H1 (cell line): Measurements from ENCODE around the gene DYDC2. TPM values are rescaled to one million over a fixed set of nuclear protein-coding genes. Genes with fewer than 3 reads are reported as not detected.

ENCODE experiments used
- CTCF ChIA-PET: fragments of 300-600 bp; sonication (Branson Sonifier 250); formaldehyde crosslinking; loops from one replicate; lab custom pipeline; 2021; ENCODE audit not compliant: partially characterized antibody; lab: Charles Lee
- POLR2A ChIA-PET: fragments of 300-600 bp; sonication (Branson Sonifier 250); formaldehyde crosslinking; loops from one replicate; lab custom pipeline; 2021; ENCODE audit warnings: inconsistent platforms; ENCODE audit not compliant: partially characterized antibody; lab: Charles Lee
- DNase-seq, 2 experiments: peaks; one replicate each; pipeline versions ENCODE4 v3.0.0 to v3.0.0-alpha.2; 2010 to 2022; ENCODE audit warnings: low spot score in 2 of 2, low read depth in 1 of 2, mixed read lengths in 1 of 2
- FAIRE-seq: peaks from 2 replicates; lab custom pipeline; 2011; peaks lifted over from hg19 to GRCh38; lab: Jason Lieb, UNC
- H2AFZ ChIP-seq: 2 replicates; pipeline ENCODE4 v1.8.1; 2012; ENCODE audit warnings: low read length, inconsistent platforms
- H2AK5ac ChIP-seq: 2 replicates; pipeline ENCODE4 v1.6.1; 2013; ENCODE audit warnings: low read depth, low read length
- H2BK120ac ChIP-seq: replicated peaks from 2 replicates; pipeline ENCODE3; 2013; ENCODE audit warnings: low read depth, low read length, inconsistent platforms
- H2BK12ac ChIP-seq: 2 replicates; pipeline ENCODE4 v1.6.1; 2013; ENCODE audit warnings: low read depth, low read length
- H2BK15ac ChIP-seq: 2 replicates; pipeline ENCODE4 v1.6.1; 2013; ENCODE audit warnings: low read length
- H2BK20ac ChIP-seq: 2 replicates; pipeline ENCODE4 v1.6.1; 2013; ENCODE audit warnings: low read length
- H2BK5ac ChIP-seq: 2 replicates; pipeline ENCODE4 v1.6.1; 2013; ENCODE audit warnings: low read depth, low read length
- H3K14ac ChIP-seq: 2 replicates; pipeline ENCODE4 v1.6.1; 2013; ENCODE audit warnings: inconsistent platforms; ENCODE audit not compliant: insufficient read length
- H3K18ac ChIP-seq: 2 replicates; pipeline ENCODE4 v1.6.1; 2013; ENCODE audit warnings: low read length; ENCODE audit errors: extremely low read depth
- H3K23ac ChIP-seq: 2 replicates; pipeline ENCODE4 v1.6.1; 2013; ENCODE audit warnings: inconsistent platforms; ENCODE audit not compliant: insufficient read length
- H3K23me2 ChIP-seq: 2 replicates; pipeline ENCODE4 v1.6.1; 2013; ENCODE audit warnings: low read depth, low read length
- H3K27ac ChIP-seq: 2 replicates; pipeline ENCODE4 v1.6.1; 2011; ENCODE audit warnings: low read depth, low read length, inconsistent platforms
- H3K27me3 ChIP-seq, 4 experiments: replicated peaks in 1 of 4; 1 replicate in 1 of 4; 2 replicates in 3 of 4; pipeline versions ENCODE4 v1.6.1 to v1.8.1; 2011 to 2013; ENCODE audit warnings: low read length in 3 of 4, mild to moderate bottlenecking in 3 of 4, inconsistent platforms in 2 of 4, mixed read lengths in 2 of 4, moderate library complexity in 1 of 4; ENCODE audit not compliant: control insufficient read depth in 3 of 4, insufficient read depth in 3 of 4; ENCODE audit errors: extremely low read depth in 1 of 4
- H3K36me3 ChIP-seq, 4 experiments: 2 replicates each; pipeline versions ENCODE4 v1.6.1 to v1.8.1; 2011 to 2013; ENCODE audit warnings: mild to moderate bottlenecking in 4 of 4, low read length in 3 of 4, moderate library complexity in 2 of 4, control low read depth in 1 of 4, inconsistent platforms in 1 of 4; ENCODE audit not compliant: insufficient read depth in 4 of 4, control insufficient read depth in 2 of 4
- H3K4ac ChIP-seq: replicated peaks from 2 replicates; pipeline ENCODE3; 2013; ENCODE audit warnings: low read length, low read depth, mixed read lengths, inconsistent platforms; ENCODE audit not compliant: insufficient read length
- H3K4me1 ChIP-seq, 4 experiments: replicated peaks in 1 of 4; 1 replicate in 1 of 4; 2 replicates in 3 of 4; pipeline versions ENCODE4 v1.6.1 to v1.8.1; 2011 to 2013; ENCODE audit warnings: low read length in 3 of 4, inconsistent platforms in 2 of 4, mixed read lengths in 1 of 4; ENCODE audit not compliant: insufficient read depth in 4 of 4, control insufficient read depth in 3 of 4
- H3K4me2 ChIP-seq, 2 experiments: 2 replicates each; pipeline versions ENCODE4 v1.6.1 to v1.8.1; 2011 to 2013; ENCODE audit warnings: low read depth in 2 of 2, low read length in 2 of 2, control low read depth in 1 of 2, inconsistent platforms in 1 of 2, mild to moderate bottlenecking in 1 of 2; ENCODE audit not compliant: insufficient read depth in 1 of 2
- H3K4me3 ChIP-seq, 4 experiments: fragments of 200-600, 300-600 bp in 1 of 4; sonication (generic), shearing (Covaris generic), sonication (Bioruptor Twin) in 1 of 4; 2 replicates each; pipeline versions ENCODE4 v1.5.1 to v1.8.1; 2011 to 2016; ENCODE audit warnings: low read length in 4 of 4, low read depth in 3 of 4, control low read depth in 2 of 4, inconsistent platforms in 2 of 4, mild to moderate bottlenecking in 2 of 4, mixed read lengths in 1 of 4, moderate library complexity in 1 of 4; ENCODE audit not compliant: insufficient read depth in 2 of 4; ENCODE audit errors: extremely low read depth in 1 of 4
- H3K56ac ChIP-seq: replicated peaks from 2 replicates; pipeline ENCODE3; 2013; ENCODE audit warnings: low read depth, mild to moderate bottlenecking, mixed read lengths, low read length, inconsistent platforms; ENCODE audit not compliant: insufficient read length
- H3K79me1 ChIP-seq: 2 replicates; pipeline ENCODE4 v1.6.1; 2013; ENCODE audit warnings: low read depth, low read length, control low read depth
- H3K79me2 ChIP-seq, 2 experiments: 2 replicates each; pipeline versions ENCODE4 v1.6.1 to v1.8.1; 2012 to 2013; ENCODE audit warnings: low read length in 2 of 2, mild to moderate bottlenecking in 2 of 2, inconsistent platforms in 1 of 2; ENCODE audit not compliant: insufficient read depth in 2 of 2, control insufficient read depth in 1 of 2
- H3K9ac ChIP-seq, 4 experiments: replicated peaks in 1 of 4; 1 replicate in 1 of 4; 2 replicates in 3 of 4; pipeline versions ENCODE4 v1.6.1 to v1.8.1; 2011 to 2013; ENCODE audit warnings: low read depth in 3 of 4, low read length in 3 of 4, control low read depth in 2 of 4, mild to moderate bottlenecking in 2 of 4, moderate library complexity in 2 of 4, inconsistent platforms in 1 of 4; ENCODE audit errors: extremely low read depth in 1 of 4
- H3K9me3 ChIP-seq, 2 experiments: 2 replicates each; pipeline versions ENCODE4 v1.6.1 to v1.8.1; 2012 to 2013; ENCODE audit warnings: mild to moderate bottlenecking in 2 of 2, moderate library complexity in 2 of 2, control low read depth in 1 of 2, inconsistent platforms in 1 of 2, low read depth in 1 of 2, low read length in 1 of 2, mixed read lengths in 1 of 2; ENCODE audit not compliant: insufficient read depth in 2 of 2
- H4K20me1 ChIP-seq, 2 experiments: replicated peaks in 1 of 2; 2 replicates each; pipeline versions ENCODE3 to v1.8.1; 2011 to 2013; ENCODE audit warnings: inconsistent platforms in 2 of 2, low read length in 2 of 2, mild to moderate bottlenecking in 1 of 2; ENCODE audit not compliant: insufficient read depth in 2 of 2, control insufficient read depth in 1 of 2
- H4K5ac ChIP-seq: 2 replicates; pipeline ENCODE4 v1.6.1; 2013; ENCODE audit warnings: low read length, low read depth, mixed read lengths, inconsistent platforms; ENCODE audit not compliant: insufficient read length
- H4K8ac ChIP-seq: 2 replicates; pipeline ENCODE4 v1.8.0; 2013; ENCODE audit warnings: mild to moderate bottlenecking, moderate library complexity, low read length, inconsistent platforms; ENCODE audit not compliant: insufficient read depth; ENCODE audit errors: extremely low read depth
- H4K91ac ChIP-seq: replicated peaks from 2 replicates; pipeline ENCODE3; 2013; ENCODE audit warnings: low read length, mixed read lengths, inconsistent platforms; ENCODE audit not compliant: insufficient read length
- ASH2L ChIP-seq: fragments of 200-600, 300-600 bp; sonication (generic); IDR thresholded peaks from one replicate; pipeline ENCODE4 v1.7.1; 2017; ENCODE audit warnings: low read length
- BCL11A ChIP-seq, 2 experiments: IDR thresholded peaks; one replicate each; pipeline ENCODE4 v1.6.1; 2011; ENCODE audit warnings: low read depth in 2 of 2, low read length in 2 of 2, mild to moderate bottlenecking in 2 of 2
- BRCA1 ChIP-seq: IDR thresholded peaks from 2 replicates; pipeline ENCODE4 v1.6.1; 2012; ENCODE audit warnings: low read depth, low read length, improper control_type of control experiment
- CBX5 ChIP-seq: fragments of 300-800, 300-1000 bp; sonication (generic); IDR thresholded peaks from 2 replicates; pipeline ENCODE4 v1.7.1; 2016; ENCODE audit warnings: antibody characterized with exemption, low read length, low read depth
- EP300 ChIP-seq, 2 experiments: IDR thresholded peaks; 1 replicate in 1 of 2; 2 replicates in 1 of 2; pipeline ENCODE4 v1.6.1; 2011 to 2012; ENCODE audit warnings: low read depth in 2 of 2, low read length in 2 of 2, mild to moderate bottlenecking in 2 of 2, borderline replicate concordance in 1 of 2, inconsistent platforms in 1 of 2, moderate library complexity in 1 of 2
- HDAC6 ChIP-seq: IDR thresholded peaks from one replicate; pipeline ENCODE4 v1.7.1; 2012; ENCODE audit warnings: low read depth, mild to moderate bottlenecking, inconsistent platforms, low read length, moderate library complexity
- KDM4A ChIP-seq: IDR thresholded peaks from one replicate; pipeline ENCODE4 v1.7.1; 2012; ENCODE audit warnings: low read depth, mild to moderate bottlenecking, moderate library complexity, low read length, inconsistent platforms; ENCODE audit not compliant: severe bottlenecking
- NRF1 ChIP-seq: IDR thresholded peaks from 2 replicates; pipeline ENCODE4 v1.6.1; 2011; ENCODE audit warnings: mild to moderate bottlenecking, low read depth, low read length, improper control_type of control experiment
- PHF8 ChIP-seq: fragments of 200-600 bp; sonication (generic); conservative IDR thresholded peaks from 2 replicates; pipeline ENCODE4 v1.7.1; 2012; ENCODE audit warnings: low read depth, mild to moderate bottlenecking, inconsistent platforms, low read length, moderate library complexity
- POU5F1 ChIP-seq: IDR thresholded peaks from 2 replicates; pipeline ENCODE4 v1.6.1; 2011; ENCODE audit warnings: low read depth, mild to moderate bottlenecking, low read length, moderate library complexity
- RFX5 ChIP-seq: IDR thresholded peaks from 2 replicates; pipeline ENCODE4 v1.6.1; 2011; ENCODE audit warnings: low read depth, low read length, improper control_type of control experiment, borderline replicate concordance
- SAP30 ChIP-seq: fragments of 300-600 bp; sonication (generic); IDR thresholded peaks from 2 replicates; pipeline ENCODE4 v1.7.1; 2012; ENCODE audit warnings: low read length, moderate library complexity, mild to moderate bottlenecking, inconsistent platforms; ENCODE audit not compliant: insufficient read depth, insufficient replicate concordance
- SP4 ChIP-seq: IDR thresholded peaks from 2 replicates; pipeline ENCODE4 v1.6.1; 2012; ENCODE audit warnings: low read length, inconsistent platforms
- TAF1 ChIP-seq: IDR thresholded peaks from 2 replicates; pipeline ENCODE4 v1.6.1; 2011; ENCODE audit warnings: mild to moderate bottlenecking, low read depth, low read length
- TAF7 ChIP-seq: optimal IDR thresholded peaks from 2 replicates; pipeline ENCODE3; 2011; ENCODE audit warnings: low read depth, mild to moderate bottlenecking, inconsistent platforms, low read length, moderate library complexity, borderline replicate concordance
- TCF12 ChIP-seq: IDR thresholded peaks from 2 replicates; pipeline ENCODE4 v1.6.1; 2011; ENCODE audit warnings: low read depth, mild to moderate bottlenecking, low read length
- polyA plus RNA-seq, 7 experiments: library from polyadenylated mRNA; depleted of rRNA in 3 of 7; stranded (reverse) in 5 of 7; unstranded in 2 of 7; fragments of >200 nt in 5 of 7; fragments of 200-250 nt in 2 of 7; gene quantifications; 1 replicate in 5 of 7; 2 replicates in 1 of 7; 4 replicates in 1 of 7; pipeline versions ENCODE4 v1.2.1 to v1.2.3, GENCODE V29; 2011 to 2013; ENCODE audit warnings: missing spikeins in 2 of 7, mixed read lengths in 2 of 7
- total RNA-seq: library from RNA; stranded (reverse); fragmentation: NEBNext Ultra II Directional; extraction: Animal tissue kit (Norgen Biotek cat#: 25700); gene quantifications from 2 replicates; pipeline ENCODE4 v1.2.1, GENCODE V29; 2021

The DYDC2 gene
- total and polyA plus RNA-seq, 2 of the 8 experiments (the other 6 are each of a cell fraction or from before 2014, with no cell fraction given): 1.5 to 5.2 TPM

DNA sequence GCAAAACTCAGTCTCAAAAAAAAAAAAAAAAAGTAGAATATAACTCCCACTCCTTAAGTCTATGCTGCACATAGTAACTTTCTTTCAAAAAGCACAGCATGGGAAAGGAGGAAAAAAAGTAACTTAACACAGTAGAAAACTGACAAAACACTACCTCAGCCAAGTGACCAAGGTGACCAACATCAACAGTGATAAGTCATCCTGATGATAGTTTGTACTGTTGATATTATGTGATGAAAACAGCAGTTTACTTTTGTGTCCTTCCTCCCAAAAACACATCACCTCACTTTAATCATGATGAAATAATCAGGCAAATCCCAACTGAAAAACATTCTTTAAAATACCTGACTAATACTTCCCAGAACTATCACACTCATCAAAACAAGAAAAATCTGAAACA lies 37.8 kb upstream of the DYDC2 start:
- FAIRE-seq (no peak), DNase-seq (no peak)
- no peaks in the 10 kb centered on the region; a peak in 1 of 4 replicates for H3K9me3 ChIP-seq
- no peak overlapping the region for H3K56ac ChIP-seq
- H2BK120ac ChIP-seq: no peak overlapping the region
- H3K4me1 ChIP-seq: no peaks in the 10 kb centered on the region
- no peaks in the 10 kb centered on the region for H3K79me1 ChIP-seq
- H3K14ac ChIP-seq: no peak overlapping the region
- H3K27ac ChIP-seq: no peak overlapping the region
- no peak overlapping the region for H3K4ac ChIP-seq
- H3K27me3 ChIP-seq: no peaks in the 10 kb centered on the region
- H4K91ac ChIP-seq: no peak overlapping the region
- ChIA-PET POLR2A (no interaction called here), CTCF (no interaction called here)
- H3K9ac ChIP-seq: no peak overlapping the region
- H3K23ac ChIP-seq: no peak overlapping the region
- no peak overlapping the region for H2BK12ac ChIP-seq
- H2BK5ac ChIP-seq: no peak overlapping the region
- no peak overlapping the region for H2BK20ac ChIP-seq
- no peaks in the 10 kb centered on the region for H4K20me1 ChIP-seq
- no peak overlapping the region for H3K18ac ChIP-seq
- no peaks in the 10 kb centered on the region for H3K79me2 ChIP-seq
- H3K4me3 ChIP-seq: no peak overlapping the region
- H3K4me2 ChIP-seq: no peak overlapping the region
- no peak overlapping the region for H4K5ac ChIP-seq
- no peak overlapping the region for H4K8ac ChIP-seq
- no peaks in the 10 kb centered on the region for H3K23me2 ChIP-seq
- no peaks in the 10 kb centered on the region for H3K36me3 ChIP-seq
- H2AK5ac ChIP-seq: no peak overlapping the region
- H2AFZ ChIP-seq: no peak overlapping the region
- H2BK15ac ChIP-seq: no peak overlapping the region
- TF ChIP-seq BCL11A (IDR thresholded peaks at IDR 0.05; ENCODE audit: low read depth in 2 of 2, low read length in 2 of 2) (no peak), NRF1 (no peak), TAF7 (no peak), SP4 (no peak), KDM4A (no peak), TCF12 (no peak), TAF1 (no peak), SAP30 (no peak), RFX5 (no peak), CBX5 (no peak), EP300 (IDR thresholded peaks at IDR 0.05; ENCODE audit: borderline replicate concordance in 1 of 2, low read depth in 2 of 2, low read length in 2 of 2) (no peak), BRCA1 (no peak), ASH2L (no peak), POU5F1 (no peak), HDAC6 (no peak), PHF8 (no peak)
